GM23338 (cell line): ENCODE results near the gene PYY. TPM values are rescaled to one million over a fixed set of nuclear protein-coding genes. Genes with fewer than 3 reads are reported as not detected.

ENCODE experiments used
- ATAC-seq: fragments of 200-7000 bp; cut with Tn5 transposase; 3 replicates; pipeline ENCODE4 v1.9.1; 2020
- DNase-seq: peaks from one replicate; pipeline ENCODE4 v3.0.0-alpha.2; 2015; ENCODE audit warnings: low spot score
- H2AFZ ChIP-seq: fragments of 200-600 bp; sonication (generic); 2 replicates; pipeline ENCODE4 v1.8.0; 2016; ENCODE audit warnings: antibody characterized with exemption, mild to moderate bottlenecking, moderate library complexity
- H3F3A ChIP-seq: fragments of 200-600 bp; sonication (generic); replicated peaks from 2 replicates; pipeline ENCODE4 v1.8.0; 2017; ENCODE audit warnings: antibody characterized with exemption, mixed run types, low read depth
- H3K27ac ChIP-seq: fragments of 200-600 bp; sonication (generic); 2 replicates; pipeline ENCODE4 v1.6.1; 2016; ENCODE audit warnings: low read depth
- H3K27me3 ChIP-seq: fragments of 200-600 bp; sonication (generic); 2 replicates; pipeline ENCODE4 v1.8.0; 2016; ENCODE audit warnings: mild to moderate bottlenecking, mixed run types, moderate library complexity; ENCODE audit not compliant: insufficient read depth
- H3K36me3 ChIP-seq: fragments of 200-600 bp; sonication (generic); 2 replicates; pipeline ENCODE4 v1.8.0; 2016; ENCODE audit warnings: mild to moderate bottlenecking; ENCODE audit not compliant: insufficient read depth
- H3K4me1 ChIP-seq: fragments of 200-600 bp; sonication (generic); 2 replicates; pipeline ENCODE4 v1.8.0; 2016; ENCODE audit warnings: mild to moderate bottlenecking, moderate library complexity; ENCODE audit not compliant: insufficient read depth
- H3K4me2 ChIP-seq: fragments of 200-600 bp; sonication (generic); 2 replicates; pipeline ENCODE4 v1.7.1; 2017; ENCODE audit warnings: mixed run types
- H3K4me3 ChIP-seq: fragments of 200-600 bp; sonication (generic); 2 replicates; pipeline ENCODE4 v1.6.1; 2016; ENCODE audit warnings: mixed run types
- H3K79me2 ChIP-seq: fragments of 200-600 bp; sonication (generic); replicated peaks from 2 replicates; pipeline ENCODE4 v1.8.0; 2017; ENCODE audit warnings: mild to moderate bottlenecking; ENCODE audit not compliant: insufficient read depth
- H3K9me2 ChIP-seq: fragments of 200-600 bp; sonication (generic); 2 replicates; pipeline ENCODE4 v1.8.0; 2017; ENCODE audit not compliant: insufficient read depth
- H4K20me1 ChIP-seq: fragments of 200-600 bp; sonication (generic); replicated peaks from 2 replicates; pipeline ENCODE4 v1.8.0; 2017; ENCODE audit warnings: mild to moderate bottlenecking; ENCODE audit not compliant: insufficient read depth
- H3K27ac Mint-ChIP-seq: 2 replicates; pipeline ENCODE4 v1.8.0; 2020; ENCODE audit warnings: inconsistent platforms, mild to moderate bottlenecking, moderate library complexity, mixed read lengths
- H3K27me3 Mint-ChIP-seq: 3 replicates; pipeline ENCODE4 v1.8.0; 2022; ENCODE audit warnings: low read depth, mild to moderate bottlenecking, moderate library complexity, mixed read lengths, inconsistent platforms; ENCODE audit not compliant: insufficient read depth, poor library complexity
- H3K36me3 Mint-ChIP-seq: 3 replicates; pipeline ENCODE4 v1.8.0; 2021; ENCODE audit warnings: low read depth, mild to moderate bottlenecking, inconsistent platforms, moderate library complexity, mixed read lengths
- H3K4me1 Mint-ChIP-seq: 3 replicates; pipeline ENCODE4 v1.8.0; 2020; ENCODE audit warnings: mild to moderate bottlenecking, inconsistent platforms, mixed read lengths
- H3K4me3 Mint-ChIP-seq: 3 replicates; pipeline ENCODE4 v1.8.0; 2021; ENCODE audit warnings: moderate library complexity, mild to moderate bottlenecking, inconsistent platforms, mixed read lengths
- H3K9me3 Mint-ChIP-seq: 3 replicates; pipeline ENCODE4 v1.8.0; 2020; ENCODE audit warnings: moderate library complexity, mild to moderate bottlenecking, inconsistent platforms, mixed read lengths
- CREB1 ChIP-seq: fragments of 250-450 bp; sonication (Bioruptor Pico); IDR thresholded peaks from 2 replicates; pipeline ENCODE4 v1.5.0; 2020; ENCODE audit warnings: low read depth, mild to moderate bottlenecking, moderate library complexity
- EZH2 ChIP-seq: fragments of 200-600 bp; sonication (generic); IDR thresholded peaks from one replicate; pipeline ENCODE4 v1.8.0; 2017; ENCODE audit warnings: antibody characterized with exemption, mild to moderate bottlenecking, low read depth; ENCODE audit not compliant: unreplicated experiment
- EZH2phosphoT487 ChIP-seq: fragments of 200-600 bp; sonication (generic); IDR thresholded peaks from one replicate; pipeline ENCODE4 v1.8.1; 2018; ENCODE audit warnings: antibody characterized with exemption; ENCODE audit not compliant: unreplicated experiment
- JUNB ChIP-seq: IDR thresholded peaks from one replicate; pipeline ENCODE4 v1.6.1; 2016; ENCODE audit warnings: antibody characterized with exemption; ENCODE audit not compliant: unreplicated experiment
- NANOG ChIP-seq: IDR thresholded peaks from 2 replicates; pipeline ENCODE4 v1.6.1; 2016; ENCODE audit warnings: antibody characterized with exemption, borderline replicate concordance
- POLR2AphosphoS5 ChIP-seq: IDR thresholded peaks from 2 replicates; pipeline ENCODE4 v1.6.1; 2016; ENCODE audit warnings: antibody characterized with exemption, low read depth
- STAT1 ChIP-seq: IDR thresholded peaks from one replicate; pipeline ENCODE4 v1.6.1; 2016; ENCODE audit warnings: antibody characterized with exemption; ENCODE audit not compliant: unreplicated experiment
- ZNF114 ChIP-seq: fragments of 250-450 bp; sonication (Bioruptor Pico); IDR thresholded peaks from 2 replicates; pipeline ENCODE4 v1.5.0; 2020; ENCODE audit warnings: mild to moderate bottlenecking, moderate library complexity
- ZNF331 ChIP-seq: fragments of 250-450 bp; sonication (Bioruptor Pico); IDR thresholded peaks from 2 replicates; pipeline ENCODE4 v1.5.0; 2020; ENCODE audit warnings: low read depth, mild to moderate bottlenecking, moderate library complexity
- polyA plus RNA-seq: library from polyadenylated mRNA; unstranded; fragments of >200 nt; fragmentation: Nextera tagmentation; extraction: Ambion mirVana; gene quantifications from 2 replicates; pipeline ENCODE4 v1.2.1, GENCODE V29; 2016
- total RNA-seq: library from RNA; depleted of rRNA; stranded (reverse); fragments of >200 nt; shearing (Covaris generic); gene quantifications from 2 replicates; pipeline ENCODE4 v1.2.3, GENCODE V29; 2014
- TF ChIP-seq, protein P1 (sequence below): fragments of 250-450 bp; sonication (Bioruptor Pico); IDR thresholded peaks from 2 replicates; pipeline ENCODE4 v1.5.0; 2020; ENCODE audit warnings: mild to moderate bottlenecking, moderate library complexity
- TF ChIP-seq, protein P2 (sequence below): IDR thresholded peaks from 2 replicates; pipeline ENCODE4 v1.6.1; 2016; ENCODE audit warnings: antibody characterized with exemption
- TF ChIP-seq, protein P3 (sequence below): IDR thresholded peaks from one replicate; pipeline ENCODE4 v1.6.1; 2018; ENCODE audit warnings: antibody characterized with exemption; ENCODE audit not compliant: unreplicated experiment
- TF ChIP-seq, protein P4 (sequence below), 2 experiments: fragments of 200-600 bp in 1 of 2; sonication (generic) in 1 of 2; conservative IDR thresholded peaks; 2 replicates each; pipeline versions ENCODE4 v1.5.1 to v1.6.1; 2016 to 2017; ENCODE audit warnings: antibody characterized with exemption in 2 of 2, low read depth in 2 of 2, mild to moderate bottlenecking in 2 of 2, moderate library complexity in 1 of 2

PYY gene
- total and polyA plus RNA-seq, 2 experiments from 2014 or later: 0.56 to 8.5 TPM

DNA sequence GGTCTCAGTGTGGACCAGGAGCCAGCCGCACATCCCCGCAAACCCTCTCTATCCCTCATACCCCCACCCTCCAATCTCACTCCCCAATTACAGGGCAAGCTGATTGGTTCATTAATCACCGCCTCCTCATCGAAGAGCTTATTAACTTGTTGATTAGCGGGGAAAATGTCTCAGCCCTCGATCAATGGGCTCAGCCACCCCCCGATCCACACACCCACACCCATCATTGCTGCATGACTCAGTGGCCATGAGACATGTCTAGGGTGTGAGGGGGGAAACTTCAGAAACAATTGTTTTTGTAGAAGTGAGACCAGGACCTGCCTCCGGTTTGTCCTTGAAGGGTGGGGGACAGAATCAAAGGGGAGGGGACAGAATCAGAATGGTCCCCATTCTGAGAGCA, 2.5 kb upstream of the PYY start:
- Mint-ChIP-seq H3K4me3 (no peak overlapping the region), H3K27ac (no peak overlapping the region), H3K27me3 (peaks cover 31% of the 10 kb centered on the region), H3K4me1 (peaks cover 11% of the 10 kb centered on the region; the same call in 2 of the 3 replicates), H3K36me3 (no peaks in the 10 kb centered on the region), H3K9me3 (no peaks in the 10 kb centered on the region)
- H3K27me3 ChIP-seq: peaks cover 30% of the 10 kb centered on the region
- TF ChIP-seq ZNF331 (CRISPR knock-in tag): no peak
- TF ChIP-seq NANOG: no peak
- TF ChIP-seq, protein P1, sequence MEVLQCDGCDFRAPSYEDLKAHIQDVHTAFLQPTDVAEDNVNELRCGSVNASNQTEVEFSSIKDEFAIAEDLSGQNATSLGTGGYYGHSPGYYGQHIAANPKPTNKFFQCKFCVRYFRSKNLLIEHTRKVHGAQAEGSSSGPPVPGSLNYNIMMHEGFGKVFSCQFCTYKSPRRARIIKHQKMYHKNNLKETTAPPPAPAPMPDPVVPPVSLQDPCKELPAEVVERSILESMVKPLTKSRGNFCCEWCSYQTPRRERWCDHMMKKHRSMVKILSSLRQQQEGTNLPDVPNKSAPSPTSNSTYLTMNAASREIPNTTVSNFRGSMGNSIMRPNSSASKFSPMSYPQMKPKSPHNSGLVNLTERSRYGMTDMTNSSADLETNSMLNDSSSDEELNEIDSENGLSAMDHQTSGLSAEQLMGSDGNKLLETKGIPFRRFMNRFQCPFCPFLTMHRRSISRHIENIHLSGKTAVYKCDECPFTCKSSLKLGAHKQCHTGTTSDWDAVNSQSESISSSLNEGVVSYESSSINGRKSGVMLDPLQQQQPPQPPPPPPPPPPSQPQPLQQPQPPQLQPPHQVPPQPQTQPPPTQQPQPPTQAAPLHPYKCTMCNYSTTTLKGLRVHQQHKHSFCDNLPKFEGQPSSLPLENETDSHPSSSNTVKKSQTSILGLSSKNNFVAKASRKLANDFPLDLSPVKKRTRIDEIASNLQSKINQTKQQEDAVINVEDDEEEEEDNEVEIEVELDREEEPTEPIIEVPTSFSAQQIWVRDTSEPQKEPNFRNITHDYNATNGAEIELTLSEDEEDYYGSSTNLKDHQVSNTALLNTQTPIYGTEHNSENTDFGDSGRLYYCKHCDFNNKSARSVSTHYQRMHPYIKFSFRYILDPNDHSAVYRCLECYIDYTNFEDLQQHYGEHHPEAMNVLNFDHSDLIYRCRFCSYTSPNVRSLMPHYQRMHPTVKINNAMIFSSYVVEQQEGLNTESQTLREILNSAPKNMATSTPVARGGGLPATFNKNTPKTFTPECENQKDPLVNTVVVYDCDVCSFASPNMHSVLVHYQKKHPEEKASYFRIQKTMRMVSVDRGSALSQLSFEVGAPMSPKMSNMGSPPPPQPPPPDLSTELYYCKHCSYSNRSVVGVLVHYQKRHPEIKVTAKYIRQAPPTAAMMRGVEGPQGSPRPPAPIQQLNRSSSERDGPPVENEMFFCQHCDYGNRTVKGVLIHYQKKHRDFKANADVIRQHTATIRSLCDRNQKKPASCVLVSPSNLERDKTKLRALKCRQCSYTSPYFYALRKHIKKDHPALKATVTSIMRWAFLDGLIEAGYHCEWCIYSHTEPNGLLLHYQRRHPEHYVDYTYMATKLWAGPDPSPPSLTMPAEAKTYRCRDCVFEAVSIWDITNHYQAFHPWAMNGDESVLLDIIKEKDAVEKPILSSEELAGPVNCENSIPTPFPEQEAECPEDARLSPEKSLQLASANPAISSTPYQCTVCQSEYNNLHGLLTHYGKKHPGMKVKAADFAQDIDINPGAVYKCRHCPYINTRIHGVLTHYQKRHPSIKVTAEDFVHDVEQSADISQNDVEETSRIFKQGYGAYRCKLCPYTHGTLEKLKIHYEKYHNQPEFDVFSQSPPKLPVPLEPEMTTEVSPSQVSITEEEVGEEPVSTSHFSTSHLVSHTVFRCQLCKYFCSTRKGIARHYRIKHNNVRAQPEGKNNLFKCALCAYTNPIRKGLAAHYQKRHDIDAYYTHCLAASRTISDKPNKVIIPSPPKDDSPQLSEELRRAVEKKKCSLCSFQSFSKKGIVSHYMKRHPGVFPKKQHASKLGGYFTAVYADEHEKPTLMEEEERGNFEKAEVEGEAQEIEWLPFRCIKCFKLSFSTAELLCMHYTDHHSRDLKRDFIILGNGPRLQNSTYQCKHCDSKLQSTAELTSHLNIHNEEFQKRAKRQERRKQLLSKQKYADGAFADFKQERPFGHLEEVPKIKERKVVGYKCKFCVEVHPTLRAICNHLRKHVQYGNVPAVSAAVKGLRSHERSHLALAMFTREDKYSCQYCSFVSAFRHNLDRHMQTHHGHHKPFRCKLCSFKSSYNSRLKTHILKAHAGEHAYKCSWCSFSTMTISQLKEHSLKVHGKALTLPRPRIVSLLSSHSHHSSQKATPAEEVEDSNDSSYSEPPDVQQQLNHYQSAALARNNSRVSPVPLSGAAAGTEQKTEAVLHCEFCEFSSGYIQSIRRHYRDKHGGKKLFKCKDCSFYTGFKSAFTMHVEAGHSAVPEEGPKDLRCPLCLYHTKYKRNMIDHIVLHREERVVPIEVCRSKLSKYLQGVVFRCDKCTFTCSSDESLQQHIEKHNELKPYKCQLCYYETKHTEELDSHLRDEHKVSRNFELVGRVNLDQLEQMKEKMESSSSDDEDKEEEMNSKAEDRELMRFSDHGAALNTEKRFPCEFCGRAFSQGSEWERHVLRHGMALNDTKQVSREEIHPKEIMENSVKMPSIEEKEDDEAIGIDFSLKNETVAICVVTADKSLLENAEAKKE: no peak
- no peak for TF ChIP-seq EZH2
- TF ChIP-seq, protein P2, sequence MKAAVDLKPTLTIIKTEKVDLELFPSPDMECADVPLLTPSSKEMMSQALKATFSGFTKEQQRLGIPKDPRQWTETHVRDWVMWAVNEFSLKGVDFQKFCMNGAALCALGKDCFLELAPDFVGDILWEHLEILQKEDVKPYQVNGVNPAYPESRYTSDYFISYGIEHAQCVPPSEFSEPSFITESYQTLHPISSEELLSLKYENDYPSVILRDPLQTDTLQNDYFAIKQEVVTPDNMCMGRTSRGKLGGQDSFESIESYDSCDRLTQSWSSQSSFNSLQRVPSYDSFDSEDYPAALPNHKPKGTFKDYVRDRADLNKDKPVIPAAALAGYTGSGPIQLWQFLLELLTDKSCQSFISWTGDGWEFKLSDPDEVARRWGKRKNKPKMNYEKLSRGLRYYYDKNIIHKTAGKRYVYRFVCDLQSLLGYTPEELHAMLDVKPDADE: no peak
- TF ChIP-seq ZNF114 (CRISPR knock-in tag): no peak
- TF ChIP-seq, protein P3, sequence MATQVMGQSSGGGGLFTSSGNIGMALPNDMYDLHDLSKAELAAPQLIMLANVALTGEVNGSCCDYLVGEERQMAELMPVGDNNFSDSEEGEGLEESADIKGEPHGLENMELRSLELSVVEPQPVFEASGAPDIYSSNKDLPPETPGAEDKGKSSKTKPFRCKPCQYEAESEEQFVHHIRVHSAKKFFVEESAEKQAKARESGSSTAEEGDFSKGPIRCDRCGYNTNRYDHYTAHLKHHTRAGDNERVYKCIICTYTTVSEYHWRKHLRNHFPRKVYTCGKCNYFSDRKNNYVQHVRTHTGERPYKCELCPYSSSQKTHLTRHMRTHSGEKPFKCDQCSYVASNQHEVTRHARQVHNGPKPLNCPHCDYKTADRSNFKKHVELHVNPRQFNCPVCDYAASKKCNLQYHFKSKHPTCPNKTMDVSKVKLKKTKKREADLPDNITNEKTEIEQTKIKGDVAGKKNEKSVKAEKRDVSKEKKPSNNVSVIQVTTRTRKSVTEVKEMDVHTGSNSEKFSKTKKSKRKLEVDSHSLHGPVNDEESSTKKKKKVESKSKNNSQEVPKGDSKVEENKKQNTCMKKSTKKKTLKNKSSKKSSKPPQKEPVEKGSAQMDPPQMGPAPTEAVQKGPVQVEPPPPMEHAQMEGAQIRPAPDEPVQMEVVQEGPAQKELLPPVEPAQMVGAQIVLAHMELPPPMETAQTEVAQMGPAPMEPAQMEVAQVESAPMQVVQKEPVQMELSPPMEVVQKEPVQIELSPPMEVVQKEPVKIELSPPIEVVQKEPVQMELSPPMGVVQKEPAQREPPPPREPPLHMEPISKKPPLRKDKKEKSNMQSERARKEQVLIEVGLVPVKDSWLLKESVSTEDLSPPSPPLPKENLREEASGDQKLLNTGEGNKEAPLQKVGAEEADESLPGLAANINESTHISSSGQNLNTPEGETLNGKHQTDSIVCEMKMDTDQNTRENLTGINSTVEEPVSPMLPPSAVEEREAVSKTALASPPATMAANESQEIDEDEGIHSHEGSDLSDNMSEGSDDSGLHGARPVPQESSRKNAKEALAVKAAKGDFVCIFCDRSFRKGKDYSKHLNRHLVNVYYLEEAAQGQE: no peak
- TF ChIP-seq, protein P4, sequence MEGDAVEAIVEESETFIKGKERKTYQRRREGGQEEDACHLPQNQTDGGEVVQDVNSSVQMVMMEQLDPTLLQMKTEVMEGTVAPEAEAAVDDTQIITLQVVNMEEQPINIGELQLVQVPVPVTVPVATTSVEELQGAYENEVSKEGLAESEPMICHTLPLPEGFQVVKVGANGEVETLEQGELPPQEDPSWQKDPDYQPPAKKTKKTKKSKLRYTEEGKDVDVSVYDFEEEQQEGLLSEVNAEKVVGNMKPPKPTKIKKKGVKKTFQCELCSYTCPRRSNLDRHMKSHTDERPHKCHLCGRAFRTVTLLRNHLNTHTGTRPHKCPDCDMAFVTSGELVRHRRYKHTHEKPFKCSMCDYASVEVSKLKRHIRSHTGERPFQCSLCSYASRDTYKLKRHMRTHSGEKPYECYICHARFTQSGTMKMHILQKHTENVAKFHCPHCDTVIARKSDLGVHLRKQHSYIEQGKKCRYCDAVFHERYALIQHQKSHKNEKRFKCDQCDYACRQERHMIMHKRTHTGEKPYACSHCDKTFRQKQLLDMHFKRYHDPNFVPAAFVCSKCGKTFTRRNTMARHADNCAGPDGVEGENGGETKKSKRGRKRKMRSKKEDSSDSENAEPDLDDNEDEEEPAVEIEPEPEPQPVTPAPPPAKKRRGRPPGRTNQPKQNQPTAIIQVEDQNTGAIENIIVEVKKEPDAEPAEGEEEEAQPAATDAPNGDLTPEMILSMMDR (conservative IDR thresholded peaks at IDR 0.05; ENCODE audit: low read depth in 2 of 2): no peak
- no peak for TF ChIP-seq EZH2phosphoT487
- no peak for TF ChIP-seq STAT1
- no peak for TF ChIP-seq JUNB
- no peak for TF ChIP-seq CREB1 (CRISPR knock-in tag)
- TF ChIP-seq POLR2AphosphoS5: no peak
- no peaks in the 10 kb centered on the region for H4K20me1 ChIP-seq
- H2AFZ ChIP-seq: no peak overlapping the region
- no peak overlapping the region for H3K27ac ChIP-seq
- DNase-seq (no peak), ATAC-seq (no peak)
- no peak overlapping the region for H3K4me2 ChIP-seq
- H3K36me3 ChIP-seq: no peaks in the 10 kb centered on the region
- H3F3A ChIP-seq: no peaks in the 10 kb centered on the region
- H3K4me3 ChIP-seq: no peak overlapping the region
- peaks cover 5% of the 10 kb centered on the region; the same call in 1 of the 2 replicates for H3K4me1 ChIP-seq
- H3K9me2 ChIP-seq: no peaks in the 10 kb centered on the region
- no peaks in the 10 kb centered on the region for H3K79me2 ChIP-seq
